ENCODE data around the gene TTLL11. TPM values are rescaled to one million over a fixed set of nuclear protein-coding genes. Genes with fewer than 3 reads are reported as not detected.

Gene TTLL11
- polyA plus RNA-seq, 1 donor (not counting 4 experiments of a cell fraction or from before 2014, with no cell fraction given): 8.0 TPM

GRCh38 chr9:121878271-121878822 is 214.8 kb downstream of the TTLL11 start:
- H3K4me3 ChIP-seq (ENCODE audit: control insufficient read depth in 2 of 3, extremely low read depth in 1 of 3, insufficient read depth in 2 of 3, low read depth in 1 of 3, low read length in 3 of 3): no peak overlapping the region
- H3K79me2 ChIP-seq (ENCODE audit: control insufficient read depth, insufficient read depth, low read length): no peaks in the 10 kb centered on the region
- H4K20me1 ChIP-seq (ENCODE audit: control insufficient read depth, extremely low read depth, insufficient read depth, low read length): peaks cover 3% of the 10 kb centered on the region
- H3K4me1 ChIP-seq (ENCODE audit: control insufficient read depth, extremely low read depth, insufficient read depth, low read length): no peaks in the 10 kb centered on the region
- H3K9me3 ChIP-seq (ENCODE audit: control insufficient read depth, low read depth, low read length): no peaks in the 10 kb centered on the region
- dilution Hi-C loops (cut with MboI; ENCODE audit: extremely low pct_ligation_motif_present, low sequenced_read_pairs): no loop called here
- H2AFZ ChIP-seq (ENCODE audit: control insufficient read depth, low read length): no peak overlapping the region
- no peak for FAIRE-seq
- H3K27me3 ChIP-seq (ENCODE audit: control insufficient read depth, extremely low read depth, insufficient read depth, low read length): no peaks in the 10 kb centered on the region
- H3K9ac ChIP-seq (ENCODE audit: control insufficient read depth, extremely low read depth, insufficient read depth, low read length): no peak overlapping the region
- no peaks in the 10 kb centered on the region for H3K9me1 ChIP-seq (ENCODE audit: control insufficient read depth, extremely low read depth, insufficient read depth, low read length)
- no peak overlapping the region for H3K4me2 ChIP-seq (ENCODE audit: control insufficient read depth, extremely low read depth, insufficient read depth, low read depth, low read length)
- DNase-seq (ENCODE audit: low read depth, low spot score): no peak
- no peaks in the 10 kb centered on the region for H3K36me3 ChIP-seq (ENCODE audit: control insufficient read depth in 2 of 2, extremely low read depth in 1 of 2, insufficient read depth in 2 of 2, low read length in 2 of 2)
- TF ChIP-seq EZH2 (IDR thresholded peaks at IDR 0.05; ENCODE audit: low read length): no peak
- TF ChIP-seq CTCF (optimal IDR thresholded peaks at IDR 0.05 in 1 of 3, IDR thresholded peaks at IDR 0.05 in 1 of 3, conservative IDR thresholded peaks at IDR 0.05 in 1 of 3; ENCODE audit: extremely low read depth in 1 of 3, insufficient read depth in 2 of 3, low read length in 3 of 3): no peak
- H3K27ac ChIP-seq (ENCODE audit: control insufficient read depth, insufficient read depth, low read length): no peak overlapping the region

- Histone ChIP-seq H3K4me1 (ENCODE audit: control insufficient read depth, extremely low read depth, insufficient read depth, low read length) (no peaks in the 10 kb centered on the region), H3K79me2 (ENCODE audit: control insufficient read depth, insufficient read depth, low read length) (no peaks in the 10 kb centered on the region), H3K4me3 (ENCODE audit: control insufficient read depth in 2 of 3, extremely low read depth in 1 of 3, insufficient read depth in 2 of 3, low read depth in 1 of 3, low read length in 3 of 3) (no peak overlapping the region), H2AFZ (ENCODE audit: control insufficient read depth, low read length) (no peak overlapping the region), H4K20me1 (ENCODE audit: control insufficient read depth, extremely low read depth, insufficient read depth, low read length) (peaks cover 3% of the 10 kb centered on the region), H3K36me3 (ENCODE audit: control insufficient read depth in 2 of 2, extremely low read depth in 1 of 2, insufficient read depth in 2 of 2, low read length in 2 of 2) (no peaks in the 10 kb centered on the region), H3K9me3 (ENCODE audit: control insufficient read depth, low read depth, low read length) (no peaks in the 10 kb centered on the region), H3K4me2 (ENCODE audit: control insufficient read depth, extremely low read depth, insufficient read depth, low read depth, low read length) (no peak overlapping the region), H3K9me1 (ENCODE audit: control insufficient read depth, extremely low read depth, insufficient read depth, low read length) (no peaks in the 10 kb centered on the region), H3K27me3 (ENCODE audit: control insufficient read depth, extremely low read depth, insufficient read depth, low read length) (no peaks in the 10 kb centered on the region), H3K27ac (ENCODE audit: control insufficient read depth, insufficient read depth, low read length) (no peak overlapping the region), H3K9ac (ENCODE audit: control insufficient read depth, extremely low read depth, insufficient read depth, low read length) (no peak overlapping the region)
- dilution Hi-C loops (cut with MboI; ENCODE audit: extremely low pct_ligation_motif_present, low sequenced_read_pairs): no loop called here
- TF ChIP-seq EZH2 (IDR thresholded peaks at IDR 0.05; ENCODE audit: low read length) (no peak), CTCF (optimal IDR thresholded peaks at IDR 0.05 in 1 of 3, IDR thresholded peaks at IDR 0.05 in 1 of 3, conservative IDR thresholded peaks at IDR 0.05 in 1 of 3; ENCODE audit: extremely low read depth in 1 of 3, insufficient read depth in 2 of 3, low read length in 3 of 3) (no peak)
- no peak for DNase-seq (ENCODE audit: low read depth, low spot score)
- FAIRE-seq: peak; percentile 43
Measured at GRCh38 chr9:121876658-121877271, 216.3 kb downstream of the TTLL11 start.

All from keratinocyte (primary cell).